GM12874 (cell line): ENCODE results near the gene UTS2R.

Experiments
- CTCF ChIP-seq: IDR thresholded peaks from 2 replicates; pipeline ENCODE4 v1.5.1; 2011; ENCODE audit warnings: low read depth, mild to moderate bottlenecking, control low read depth, low read length, moderate library complexity; ENCODE audit not compliant: insufficient read depth

Gene UTS2R

GRCh38 chr17:82397449-82398335 lies 26.1 kb downstream of the UTS2R start:
- TF ChIP-seq CTCF = no peak

- TF ChIP-seq CTCF = no peak
Observed at GRCh38 chr17:82399041-82399441, 27.5 kb downstream of the UTS2R start.

GRCh38 chr17:82399601-82400101 lies 28.1 kb downstream of the UTS2R start:
- no peak for TF ChIP-seq CTCF

GRCh38 chr17:82400206-82400605 lies 28.6 kb downstream of the UTS2R start:
- no peak for TF ChIP-seq CTCF

GRCh38 chr17:82400830-82401229 lies 29.3 kb downstream of the UTS2R start:
- no peak for TF ChIP-seq CTCF

- TF ChIP-seq CTCF = no peak
Observed at GRCh38 chr17:82402865-82403264, 31.3 kb downstream of the UTS2R start.

GRCh38 chr17:82403662-82404660 lies 32.4 kb downstream of the UTS2R start:
- no peak for TF ChIP-seq CTCF
